Urinary bladder (tissue), 4 donors: ENCODE data around the gene GPR39. TPM values are rescaled to one million over a fixed set of nuclear protein-coding genes. Genes with fewer than 3 reads are reported as not detected.

Source experiments
- DNase-seq: peaks from one replicate; pipeline ENCODE4 v3.0.0-alpha.2; 2015; ENCODE audit errors: extremely low spot score
- H3K27ac ChIP-seq: one replicate; pipeline ENCODE4 v1.5.1; 2013; ENCODE audit warnings: low read depth, mild to moderate bottlenecking, moderate library complexity
- H3K36me3 ChIP-seq: one replicate; pipeline ENCODE4 v1.6.1; 2013; ENCODE audit warnings: mild to moderate bottlenecking, moderate library complexity; ENCODE audit not compliant: insufficient read depth
- H3K4me1 ChIP-seq: one replicate; pipeline ENCODE4 v1.6.1; 2013; ENCODE audit warnings: mild to moderate bottlenecking, moderate library complexity; ENCODE audit not compliant: insufficient read depth
- H3K4me3 ChIP-seq: one replicate; pipeline ENCODE4 v1.5.1; 2013; ENCODE audit warnings: low read depth, low read length
- WGBS: extraction: QIAGEN DNeasy Blood & Tissue Kit; methylation state at CpG from one replicate; pipeline ENCODE4 v1.1.7; 2013; 5-methylcytosine and 5-hydroxymethylcytosine counted together
- polyA plus RNA-seq: library from polyadenylated mRNA; stranded (reverse); fragments of 200-250 nt; gene quantifications from one replicate; pipeline ENCODE4 v1.2.3, GENCODE V29; 2013
- total RNA-seq: library from RNA; depleted of rRNA; stranded (reverse); fragments of >200 nt; gene quantifications from one replicate; pipeline ENCODE4 v1.2.3, GENCODE V29; 2014
- donor health status: healthy with polysubstance abuse.
- donor health status: healthy.

GPR39 gene
- total and polyA plus RNA-seq, 2 donors, result 1.4 to 3.2 TPM

DNA sequence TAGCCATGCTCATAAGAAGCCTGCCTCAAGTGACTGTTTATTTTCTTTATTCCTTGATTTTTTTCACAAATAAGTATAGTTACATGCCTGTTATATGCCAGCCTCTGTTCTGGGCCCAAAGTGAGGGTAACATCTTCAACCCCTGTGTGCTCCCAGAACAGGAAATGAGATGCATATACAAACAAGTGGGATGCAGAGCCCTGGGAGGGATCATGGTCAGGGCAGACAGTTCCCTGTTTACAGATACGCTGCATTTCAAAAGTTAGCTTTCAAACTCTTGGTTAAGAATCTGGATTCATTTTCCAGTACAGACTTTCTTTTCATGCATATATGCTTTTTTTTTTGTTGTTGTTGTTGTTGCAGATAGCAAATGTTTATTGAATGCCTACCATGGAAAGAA lies 24.4 kb downstream of the GPR39 start:
- Histone ChIP-seq H3K27ac (no peak overlapping the region), H3K36me3 (no peaks in the 10 kb centered on the region), H3K4me1 (no peaks in the 10 kb centered on the region), H3K4me3 (no peak overlapping the region)
- no peak for DNase-seq
- 57% methylated on average over 1 of the region's 1 CpG for WGBS

DNA sequence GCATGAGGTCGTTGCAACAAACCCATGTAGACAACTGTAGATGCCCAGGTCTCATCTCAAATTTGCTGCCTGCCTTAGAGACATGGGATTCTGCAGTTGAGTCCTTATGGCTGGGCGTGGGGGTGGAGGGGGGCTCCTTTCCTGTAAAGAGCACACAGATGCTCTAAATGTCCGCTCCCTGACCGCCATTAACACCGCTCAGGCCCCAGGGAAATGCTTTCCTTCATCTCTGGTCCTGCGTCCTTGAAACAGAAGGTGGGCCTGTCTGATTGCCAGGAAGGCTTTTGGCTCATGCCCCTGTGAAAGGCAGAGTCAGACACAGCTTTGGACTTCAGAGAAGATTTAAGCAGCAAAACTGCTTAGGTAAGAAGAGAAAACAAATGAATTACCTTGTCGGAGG lies 25.7 kb downstream of the GPR39 start:
- 74% methylated on average over 7 of the region's 7 CpGs for WGBS
- H3K4me1 ChIP-seq, result no peaks in the 10 kb centered on the region
- no peak overlapping the region for H3K4me3 ChIP-seq
- no peak overlapping the region for H3K27ac ChIP-seq
- DNase-seq, result no peak
- H3K36me3 ChIP-seq, result no peaks in the 10 kb centered on the region

DNA sequence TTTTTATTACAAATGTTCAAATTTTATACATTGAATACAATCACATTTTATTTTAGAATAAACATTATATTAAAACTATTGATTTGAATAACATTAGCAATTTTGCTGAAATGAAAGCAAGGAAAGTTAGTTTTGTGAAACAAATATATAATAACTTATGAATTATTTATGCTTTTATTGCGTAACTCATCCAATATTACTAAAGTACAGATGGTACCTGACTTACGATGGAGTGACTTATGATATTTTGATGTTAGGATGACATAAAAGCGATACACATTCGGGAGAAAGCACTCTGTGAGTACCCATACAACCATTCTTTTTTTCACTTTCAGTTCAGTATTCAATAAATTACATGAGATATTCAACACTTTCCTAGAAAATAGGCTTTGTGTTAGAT lies 26.5 kb downstream of the GPR39 start:
- 81% methylated on average over 4 of the region's 4 CpGs for WGBS

DNA sequence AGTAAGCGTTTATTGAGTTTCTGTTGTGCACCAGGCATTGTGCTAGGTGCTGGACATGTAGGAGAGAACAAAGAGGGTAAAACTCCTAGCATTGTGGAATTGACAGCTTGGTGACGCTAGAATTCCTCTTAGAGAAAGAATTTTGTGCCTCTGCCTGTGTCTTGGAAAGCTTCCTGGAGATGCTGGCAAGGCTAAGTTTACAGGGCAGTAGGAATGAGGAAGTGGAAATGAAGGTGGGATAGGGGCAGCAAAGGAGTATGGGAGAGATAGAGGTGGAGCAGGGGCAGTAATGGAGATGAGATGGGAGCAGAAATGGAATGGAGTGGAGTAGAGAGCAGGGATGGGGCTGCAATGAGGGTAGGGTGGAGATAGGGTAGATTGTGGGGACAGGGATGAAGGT lies 29.8 kb downstream of the GPR39 start:
- no peak for DNase-seq
- H3K36me3 ChIP-seq, result no peaks in the 10 kb centered on the region
- no peaks in the 10 kb centered on the region for H3K4me1 ChIP-seq
- H3K27ac ChIP-seq, result no peak overlapping the region
- no peak overlapping the region for H3K4me3 ChIP-seq
- WGBS, result 70% methylated on average over 2 of the region's 2 CpGs

More for the DNA sequence above, 26.5 kb downstream of the GPR39 start:
- no peak for DNase-seq
- H3K36me3 ChIP-seq, result no peaks in the 10 kb centered on the region
- H3K4me1 ChIP-seq, result no peaks in the 10 kb centered on the region
- no peak overlapping the region for H3K4me3 ChIP-seq
- no peak overlapping the region for H3K27ac ChIP-seq

DNA sequence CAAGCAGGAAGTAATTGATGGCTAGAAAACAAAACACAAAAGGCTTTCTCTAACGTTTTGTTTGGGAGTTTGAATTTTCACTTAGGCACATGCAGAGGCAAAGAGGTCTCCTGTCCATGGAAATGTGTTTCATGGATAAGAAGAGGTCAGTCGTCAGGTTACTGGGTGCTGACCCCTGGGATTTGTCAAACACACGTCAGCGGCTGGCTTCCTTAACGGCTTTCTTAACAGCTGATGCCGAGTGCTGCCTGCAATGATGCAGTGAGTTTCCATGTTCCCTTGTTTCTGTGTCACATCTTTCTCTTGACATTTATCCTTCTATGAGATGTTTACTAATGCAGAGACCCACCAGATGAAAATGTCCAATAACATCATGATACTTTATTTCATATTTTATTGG lies 31.7 kb downstream of the GPR39 start:
- no peaks in the 10 kb centered on the region for H3K4me1 ChIP-seq
- DNase-seq, result no peak
- no peak overlapping the region for H3K4me3 ChIP-seq
- no peak overlapping the region for H3K27ac ChIP-seq
- H3K36me3 ChIP-seq, result no peaks in the 10 kb centered on the region
- WGBS, result 11% methylated on average over 6 of the region's 6 CpGs

DNA sequence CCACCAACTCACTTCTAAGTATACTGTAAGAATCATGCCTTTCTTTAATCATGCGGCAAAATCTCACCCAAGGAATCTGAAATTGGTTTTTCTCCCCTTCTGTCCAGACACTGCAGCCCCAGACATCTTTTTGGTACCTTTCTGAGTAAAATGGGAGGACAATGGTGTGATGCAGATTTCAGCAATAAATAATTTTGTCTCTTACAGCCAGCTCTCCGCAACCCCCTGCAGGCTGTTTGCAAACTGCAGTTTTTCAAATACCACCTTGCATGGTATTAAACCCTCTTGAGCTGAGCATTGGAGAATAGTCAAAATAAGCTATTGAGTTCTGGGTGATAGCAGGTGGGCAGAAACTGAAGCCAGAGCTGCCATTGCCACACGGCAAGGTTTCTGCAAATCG lies 32.2 kb downstream of the GPR39 start:
- H3K4me3 ChIP-seq, result no peak overlapping the region
- H3K36me3 ChIP-seq, result no peaks in the 10 kb centered on the region
- WGBS, result 73% methylated on average over 4 of the region's 4 CpGs
- H3K4me1 ChIP-seq, result no peaks in the 10 kb centered on the region
- no peak for DNase-seq
- no peak overlapping the region for H3K27ac ChIP-seq

DNA sequence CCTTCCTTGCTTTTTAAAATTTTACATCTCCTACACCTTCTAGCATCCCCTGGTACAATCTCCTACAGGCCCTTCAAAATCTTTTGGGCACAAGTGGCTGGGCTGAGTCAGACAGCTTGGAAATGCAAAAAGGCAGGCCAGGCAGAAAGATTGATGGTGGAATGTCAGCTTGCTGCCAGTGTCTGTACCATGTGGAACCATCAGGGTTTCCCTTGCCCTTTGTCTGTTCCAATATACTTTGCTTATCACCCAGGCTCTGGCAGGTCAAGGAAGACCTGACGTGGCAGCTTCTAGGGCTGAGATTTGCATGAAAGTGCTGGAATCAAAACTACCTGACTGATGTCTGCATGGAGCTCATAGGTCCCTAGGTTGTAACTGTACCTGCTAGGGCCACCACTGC lies 33.3 kb downstream of the GPR39 start:
- 70% methylated on average over 1 of the region's 1 CpG for WGBS
- Histone ChIP-seq H3K36me3 (no peaks in the 10 kb centered on the region), H3K4me1 (no peaks in the 10 kb centered on the region), H3K27ac (no peak overlapping the region), H3K4me3 (no peak overlapping the region)
- no peak for DNase-seq

DNA sequence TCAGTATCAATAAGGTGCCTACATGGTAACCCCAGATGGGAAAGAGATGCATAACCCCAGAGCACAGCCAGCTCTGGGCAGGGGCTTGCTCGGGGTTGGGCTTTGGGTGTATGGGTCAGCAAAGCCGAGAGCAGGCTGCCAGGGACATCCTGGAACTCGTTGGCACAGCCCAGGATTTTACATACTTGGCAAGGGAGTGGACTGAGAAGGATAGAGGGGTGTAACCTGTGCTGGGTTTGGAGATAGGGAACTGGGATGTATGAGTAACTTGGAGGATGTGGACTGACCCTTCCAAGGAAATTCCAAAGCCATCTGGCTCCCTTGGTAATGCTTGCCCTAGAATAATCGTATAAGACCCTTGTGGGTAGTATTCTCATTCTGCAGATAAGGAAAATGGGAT lies 44.2 kb downstream of the GPR39 start:
- Histone ChIP-seq H3K4me3 (no peak overlapping the region), H3K36me3 (no peaks in the 10 kb centered on the region), H3K4me1 (no peaks in the 10 kb centered on the region), H3K27ac (no peak overlapping the region)
- DNase-seq, result no peak
- WGBS, result 46% methylated on average over 4 of the region's 4 CpGs

DNA sequence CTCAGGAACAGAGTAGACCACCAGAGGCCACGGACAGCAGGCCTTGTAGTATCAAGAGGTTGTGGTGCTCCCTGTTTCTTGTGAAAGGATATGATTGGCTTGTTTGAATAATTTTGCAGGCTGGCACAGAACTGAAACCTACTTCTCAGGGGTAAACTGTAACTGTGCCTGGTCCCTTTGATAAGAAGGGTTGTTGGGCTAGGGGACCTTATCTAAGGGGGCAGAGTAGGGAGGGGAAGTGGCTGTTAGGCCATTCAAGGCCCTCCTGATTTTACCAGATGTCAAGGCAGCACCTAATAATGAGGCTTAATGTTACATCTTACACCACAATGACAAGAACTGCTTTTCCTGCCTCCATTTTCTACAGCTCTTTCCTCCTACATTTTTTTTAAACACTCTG lies 45.6 kb downstream of the GPR39 start:
- H3K36me3 ChIP-seq, result no peaks in the 10 kb centered on the region
- no peak for DNase-seq
- no peaks in the 10 kb centered on the region for H3K4me1 ChIP-seq
- H3K27ac ChIP-seq, result no peak overlapping the region
- no peak overlapping the region for H3K4me3 ChIP-seq
- WGBS, result 54% methylated on average over 1 of the region's 1 CpG

DNA sequence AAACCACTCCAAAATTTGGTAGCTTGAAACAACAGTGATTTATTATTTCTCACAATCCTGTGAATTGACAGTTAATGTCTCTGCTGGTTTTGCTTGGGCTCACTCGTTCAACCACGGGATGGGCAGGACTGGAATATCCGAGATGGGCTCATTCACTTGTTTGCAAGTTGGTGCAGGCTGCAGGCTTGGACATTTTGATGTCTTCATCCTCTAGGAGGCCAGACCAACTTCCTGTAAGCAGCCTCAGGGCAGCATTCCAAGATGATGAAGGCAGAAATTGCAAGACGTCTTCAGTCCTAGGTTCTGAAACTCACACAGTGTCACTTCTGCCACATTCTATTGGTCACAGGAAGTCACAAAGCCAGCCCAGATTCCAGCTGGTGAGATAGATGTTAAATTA lies 47.1 kb downstream of the GPR39 start:
- no peak for DNase-seq
- no peak overlapping the region for H3K4me3 ChIP-seq
- H3K27ac ChIP-seq, result no peak overlapping the region
- WGBS, result 69% methylated on average over 4 of the region's 4 CpGs
- H3K4me1 ChIP-seq, result no peaks in the 10 kb centered on the region
- H3K36me3 ChIP-seq, result no peaks in the 10 kb centered on the region

DNA sequence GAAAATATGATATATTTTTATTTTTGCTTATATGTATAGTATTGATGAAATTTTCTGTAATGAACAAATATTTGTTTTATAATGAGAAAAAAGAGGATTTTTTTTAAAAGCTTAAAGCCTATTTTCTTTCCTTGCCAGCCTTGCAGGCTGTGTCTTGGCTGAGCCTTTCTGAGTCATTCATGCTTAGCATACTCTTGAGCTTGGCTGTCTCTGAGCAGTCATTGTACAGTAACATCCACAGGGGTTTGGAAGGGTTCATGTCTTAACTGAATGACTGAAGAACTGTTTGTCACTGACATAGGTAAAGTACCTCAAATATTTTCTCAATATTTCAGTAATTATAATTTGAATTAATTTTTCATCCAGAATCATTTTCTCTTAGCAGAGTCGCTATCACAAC lies 49.3 kb downstream of the GPR39 start:
- no peak for DNase-seq
- WGBS, result 71% methylated on average over 1 of the region's 1 CpG
- Histone ChIP-seq H3K4me1 (no peaks in the 10 kb centered on the region), H3K27ac (no peak overlapping the region), H3K4me3 (no peak overlapping the region), H3K36me3 (no peaks in the 10 kb centered on the region)

DNA sequence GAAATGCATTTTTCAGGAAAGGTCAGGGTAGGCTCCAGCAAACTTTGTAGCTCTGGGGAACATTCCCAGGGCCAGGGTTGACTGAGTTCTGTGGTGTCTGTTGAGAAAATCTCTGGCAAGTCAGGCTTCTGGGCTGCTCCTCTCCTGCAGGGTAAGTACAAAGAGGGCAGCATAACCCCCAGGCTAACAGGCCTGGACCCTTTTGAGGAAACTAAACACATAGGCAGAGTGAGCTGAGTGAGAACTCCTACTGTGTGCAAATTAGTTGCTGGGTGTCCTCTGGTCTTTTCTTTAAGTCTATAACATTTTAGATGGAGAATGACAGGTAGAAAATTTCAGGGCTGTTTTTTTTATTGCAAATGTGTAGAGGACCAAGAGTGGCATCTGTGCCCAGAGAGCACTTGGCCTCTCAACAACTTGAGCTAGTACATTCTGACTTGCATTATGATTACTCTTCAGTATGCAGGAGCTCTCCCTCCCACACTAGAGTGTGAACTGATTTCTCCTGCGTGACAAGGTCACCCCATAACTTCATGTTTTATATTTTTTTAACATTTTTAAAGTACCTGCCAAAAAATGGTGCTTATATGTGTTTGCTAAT lies 49.9 kb downstream of the GPR39 start:
- WGBS, result 66% methylated on average over 1 of the region's 1 CpG

DNA sequence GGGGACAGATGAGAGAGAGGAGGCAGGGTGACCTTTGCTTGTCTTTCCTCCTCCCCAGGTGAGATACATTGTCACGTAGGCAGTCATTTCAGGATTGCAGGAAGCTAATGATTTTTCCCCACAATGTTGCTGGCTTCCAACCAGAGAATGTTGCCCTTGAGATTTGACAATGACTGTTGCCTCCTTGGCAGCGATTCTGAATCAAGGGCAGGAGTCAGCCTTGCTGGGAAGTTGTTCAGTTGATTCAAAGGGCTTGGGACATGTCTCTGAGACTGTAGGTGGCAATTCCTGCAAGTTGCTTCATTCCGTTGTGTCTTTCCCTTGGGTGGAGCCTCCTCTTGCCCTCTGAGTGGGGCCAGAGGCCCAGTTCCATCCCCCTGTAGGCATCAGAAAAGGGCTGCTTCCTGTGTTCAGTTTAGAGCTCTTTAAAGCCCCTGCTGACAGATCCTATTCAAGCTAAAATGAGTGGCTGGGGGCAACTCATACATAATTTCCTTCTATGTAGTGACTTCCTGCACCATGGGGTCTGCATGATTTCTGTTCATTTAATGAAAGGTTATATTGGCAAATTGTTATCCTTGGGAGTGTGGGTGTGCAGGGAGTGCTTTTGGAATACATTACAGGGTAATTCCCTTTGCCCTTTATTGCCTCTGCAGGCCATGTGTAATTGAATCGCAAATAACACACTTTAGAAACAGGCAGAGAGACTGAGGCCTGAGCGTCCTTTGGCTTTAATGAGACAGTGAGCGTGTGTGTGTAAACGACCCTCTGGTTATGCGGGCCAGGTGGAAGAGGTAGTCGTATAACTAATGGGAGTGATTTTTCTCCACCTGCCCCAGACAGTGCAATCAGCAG lies 52.4 kb downstream of the GPR39 start:
- Histone ChIP-seq H3K4me1 (no peaks in the 10 kb centered on the region), H3K4me3 (no peak overlapping the region), H3K36me3 (no peaks in the 10 kb centered on the region), H3K27ac (no peak overlapping the region)
- no peak for DNase-seq
- WGBS, result 55% methylated on average over 9 of the region's 9 CpGs

More for the DNA sequence above, 49.9 kb downstream of the GPR39 start:
- Histone ChIP-seq H3K4me3 (no peak overlapping the region), H3K27ac (no peak overlapping the region), H3K36me3 (no peaks in the 10 kb centered on the region), H3K4me1 (no peaks in the 10 kb centered on the region)
- DNase-seq, result no peak

DNA sequence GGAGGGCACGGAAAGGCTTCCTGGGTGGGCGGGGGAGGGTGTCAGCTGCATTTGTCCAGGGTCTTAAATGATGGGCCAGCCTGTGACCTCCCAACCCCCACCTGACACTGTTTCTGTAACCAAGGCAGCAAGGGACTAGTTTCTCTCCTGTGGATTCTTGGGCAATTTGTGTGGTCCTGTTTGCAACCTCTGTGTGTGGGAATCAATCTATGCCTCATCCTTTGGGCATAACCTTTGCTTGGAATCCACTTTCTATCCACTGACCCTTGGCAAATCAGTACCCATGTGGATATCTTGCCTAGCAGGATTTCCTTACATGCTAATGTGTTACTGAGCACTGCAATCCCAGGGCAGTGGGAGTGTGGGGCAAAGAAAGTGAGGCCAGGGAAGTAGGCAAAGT lies 54.1 kb downstream of the GPR39 start:
- Histone ChIP-seq H3K4me1 (no peaks in the 10 kb centered on the region), H3K4me3 (no peak overlapping the region), H3K27ac (no peak overlapping the region), H3K36me3 (no peaks in the 10 kb centered on the region)
- 69% methylated on average over 2 of the region's 2 CpGs for WGBS
- DNase-seq, result no peak
